Endothelial cell of umbilical vein (primary cell): ENCODE results near the gene CFAP300.

ENCODE experiments used
- EZH2 ChIP-seq: IDR thresholded peaks from 2 replicates; pipeline ENCODE4 v1.6.1; 2012; ENCODE audit warnings: borderline replicate concordance, low read depth, mild to moderate bottlenecking, moderate library complexity, low read length, inconsistent platforms; ENCODE audit not compliant: severe bottlenecking
- FOS ChIP-seq: IDR thresholded peaks from 2 replicates; pipeline ENCODE4 v1.6.1; 2011; ENCODE audit warnings: mild to moderate bottlenecking, low read length, moderate library complexity, borderline replicate concordance; ENCODE audit not compliant: insufficient read depth
- JUN ChIP-seq: IDR thresholded peaks from 2 replicates; pipeline ENCODE4 v1.6.1; 2011; ENCODE audit warnings: borderline replicate concordance, low read depth; ENCODE audit not compliant: insufficient read length, insufficient read depth
- MYC ChIP-seq: IDR thresholded peaks from one replicate; pipeline ENCODE4 v1.6.1; 2011; ENCODE audit warnings: mild to moderate bottlenecking, low read depth, low read length
- POLR2A ChIP-seq: IDR thresholded peaks from 2 replicates; pipeline ENCODE4 v1.6.1; 2012; ENCODE audit warnings: low read depth, mild to moderate bottlenecking, control low read depth, low read length
- POLR2AphosphoS5 ChIP-seq: IDR thresholded peaks from 2 replicates; pipeline ENCODE4 v1.6.1; 2012; ENCODE audit warnings: low read depth, mild to moderate bottlenecking, control low read depth, low read length, moderate library complexity; ENCODE audit not compliant: insufficient read depth
- TF ChIP-seq, protein P1 (sequence below), 2 donors: IDR thresholded peaks; 1 replicate in 1 of 2; 2 replicates in 1 of 2; pipeline ENCODE4 v1.5.1; 2011; ENCODE audit warnings: low read length in 2 of 2, mild to moderate bottlenecking in 2 of 2, moderate library complexity in 2 of 2, control low read depth in 1 of 2, inconsistent platforms in 1 of 2, low read depth in 1 of 2; ENCODE audit not compliant: insufficient read depth in 1 of 2; ENCODE audit errors: extremely low read depth in 1 of 2
- TF ChIP-seq, protein P2 (sequence below): IDR thresholded peaks from 2 replicates; pipeline ENCODE4 v1.6.1; 2011; ENCODE audit not compliant: insufficient read depth, insufficient read length

GRCh38 chr11:102064316-102064715 is 17.1 kb downstream of the CFAP300 start:
- TF ChIP-seq, protein P1, sequence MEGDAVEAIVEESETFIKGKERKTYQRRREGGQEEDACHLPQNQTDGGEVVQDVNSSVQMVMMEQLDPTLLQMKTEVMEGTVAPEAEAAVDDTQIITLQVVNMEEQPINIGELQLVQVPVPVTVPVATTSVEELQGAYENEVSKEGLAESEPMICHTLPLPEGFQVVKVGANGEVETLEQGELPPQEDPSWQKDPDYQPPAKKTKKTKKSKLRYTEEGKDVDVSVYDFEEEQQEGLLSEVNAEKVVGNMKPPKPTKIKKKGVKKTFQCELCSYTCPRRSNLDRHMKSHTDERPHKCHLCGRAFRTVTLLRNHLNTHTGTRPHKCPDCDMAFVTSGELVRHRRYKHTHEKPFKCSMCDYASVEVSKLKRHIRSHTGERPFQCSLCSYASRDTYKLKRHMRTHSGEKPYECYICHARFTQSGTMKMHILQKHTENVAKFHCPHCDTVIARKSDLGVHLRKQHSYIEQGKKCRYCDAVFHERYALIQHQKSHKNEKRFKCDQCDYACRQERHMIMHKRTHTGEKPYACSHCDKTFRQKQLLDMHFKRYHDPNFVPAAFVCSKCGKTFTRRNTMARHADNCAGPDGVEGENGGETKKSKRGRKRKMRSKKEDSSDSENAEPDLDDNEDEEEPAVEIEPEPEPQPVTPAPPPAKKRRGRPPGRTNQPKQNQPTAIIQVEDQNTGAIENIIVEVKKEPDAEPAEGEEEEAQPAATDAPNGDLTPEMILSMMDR (IDR thresholded peaks at IDR 0.05; ENCODE audit: extremely low read depth in 1 of 2, insufficient read depth in 1 of 2, low read depth in 1 of 2, low read length in 2 of 2) = no peak
- TF ChIP-seq POLR2AphosphoS5 (no peak), POLR2A (no peak), FOS (no peak), EZH2 (no peak), MYC (no peak), JUN (no peak)
- TF ChIP-seq, protein P2, sequence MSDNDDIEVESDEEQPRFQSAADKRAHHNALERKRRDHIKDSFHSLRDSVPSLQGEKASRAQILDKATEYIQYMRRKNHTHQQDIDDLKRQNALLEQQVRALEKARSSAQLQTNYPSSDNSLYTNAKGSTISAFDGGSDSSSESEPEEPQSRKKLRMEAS = no peak
